HG03139 (cell line): ENCODE results near the gene EYA4.
A peak's percentile ranks its signal among the peaks of the same experiment; 100 is the strongest.
"Not testable (repeated sequence)": the region's sequence is repeated elsewhere in the genome, so short reads cannot be mapped to it uniquely, and the experiment has no call there.

Experiments used
- ATAC-seq: cut with Tn5 transposase; IDR thresholded peaks from one replicate; pipeline ENCODE4 v1.9.1; 2021; ENCODE audit not compliant: unreplicated experiment

The EYA4 gene

GRCh38 chr6:133554121-133554520 is 313.0 kb downstream of the EYA4 start:
- ATAC-seq = not testable (repeated sequence)

- no peak for ATAC-seq
These were observed 314.5 kb downstream of the EYA4 start for GRCh38 chr6:133555685-133556084.

GRCh38 chr6:133559926-133560325 is 318.8 kb downstream of the EYA4 start:
- no peak for ATAC-seq

GRCh38 chr6:133567636-133568035 is 326.5 kb downstream of the EYA4 start:
- ATAC-seq = no peak

- ATAC-seq = peak; percentile 55
These were observed 328.1 kb downstream of the EYA4 start for GRCh38 chr6:133568970-133569889.

- no peak for ATAC-seq
These were observed 330.5 kb downstream of the EYA4 start for GRCh38 chr6:133571681-133572080.

GRCh38 chr6:133577851-133578250 is 336.7 kb downstream of the EYA4 start:
- no peak for ATAC-seq
